HG03103 (cell line): ENCODE results near the gene API5.

ENCODE experiments used
- ATAC-seq: cut with Tn5 transposase; IDR thresholded peaks from one replicate; pipeline ENCODE4 v1.9.1; 2021; ENCODE audit warnings: low read depth; ENCODE audit not compliant: unreplicated experiment

API5 gene

DNA sequence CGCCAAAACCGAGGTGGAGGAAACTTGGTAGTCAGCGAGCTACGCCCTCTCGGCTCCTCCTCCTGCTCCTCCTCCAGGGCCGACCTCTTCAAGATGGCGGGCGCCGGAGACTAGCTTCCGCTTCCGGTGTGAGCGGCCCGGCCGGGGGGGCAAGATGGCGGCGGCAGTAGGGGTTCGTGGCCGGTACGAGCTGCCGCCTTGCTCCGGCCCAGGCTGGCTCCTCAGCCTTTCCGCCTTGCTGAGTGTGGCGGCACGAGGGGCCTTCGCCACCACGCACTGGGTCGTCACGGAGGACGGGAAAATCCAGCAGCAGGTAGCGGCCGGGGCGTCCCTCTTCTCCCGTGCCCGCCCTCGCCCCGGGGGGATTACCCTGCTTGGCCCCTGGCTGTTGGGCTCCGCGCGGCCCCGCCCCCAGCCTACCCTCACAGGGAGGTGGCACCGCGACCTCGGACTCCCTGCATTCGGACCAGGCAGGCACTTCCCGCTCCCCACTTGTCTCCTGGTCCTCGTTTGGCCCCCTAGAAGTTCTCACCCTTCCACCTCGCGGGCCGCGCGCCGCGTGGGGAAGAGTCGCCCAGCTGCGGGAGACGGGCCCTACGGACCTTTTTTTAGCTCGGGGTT is 47.1 kb downstream of the API5 start, which contains the start of gene TTC17:
TSS of gene TTC17 (plus strand) at position 120 of the 621 bp plus-strand sequence. CDS start at position 155, 35 bp downstream.
- ATAC-seq: peak; percentile 93

GRCh38 chr11:43359422-43359818 is 47.6 kb downstream of the API5 start:
- peak; percentile 36 for ATAC-seq

DNA sequence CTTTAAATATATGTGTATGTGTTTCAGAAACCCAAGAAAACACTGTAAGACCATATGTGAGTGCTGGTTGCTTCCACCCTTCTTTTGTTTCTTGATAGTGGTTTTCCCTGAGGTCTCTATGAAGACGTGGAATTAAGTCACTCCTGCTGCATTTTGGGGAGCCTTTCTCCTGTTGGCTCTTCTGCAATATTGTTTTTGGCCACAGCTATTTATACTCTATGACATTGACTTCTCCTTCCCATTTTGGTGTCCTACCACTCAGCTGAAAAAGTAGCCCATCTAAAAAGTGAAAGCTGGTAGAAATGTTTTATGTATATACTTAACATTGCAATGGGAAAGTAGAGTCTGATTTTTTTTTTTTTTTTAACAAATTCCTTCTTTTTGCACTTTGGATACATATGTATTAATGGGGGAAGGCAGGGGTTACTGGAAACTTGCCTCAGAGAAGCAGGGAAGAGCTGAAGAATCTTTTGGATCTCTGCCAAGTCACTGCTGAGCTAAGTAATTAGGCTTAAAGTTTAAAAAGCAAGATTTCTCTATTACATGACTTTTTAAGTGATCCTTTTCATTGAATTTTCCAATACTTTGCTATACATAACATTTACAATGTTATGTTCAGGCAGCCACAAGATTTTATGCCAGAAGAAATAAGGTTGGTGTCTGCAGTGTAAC is 48.7 kb downstream of the API5 start:
- no peak for ATAC-seq

GRCh38 chr11:43366677-43367076 is 54.9 kb downstream of the API5 start:
- no peak for ATAC-seq

- ATAC-seq: peak; percentile 46
Measured at GRCh38 chr11:43367382-43368178, 55.8 kb downstream of the API5 start.

GRCh38 chr11:43376065-43376464 is 64.3 kb downstream of the API5 start:
- ATAC-seq: no peak

- no peak for ATAC-seq
Measured at GRCh38 chr11:43376594-43376993, 64.8 kb downstream of the API5 start.

- ATAC-seq: no peak
Measured at GRCh38 chr11:43377389-43377788, 65.6 kb downstream of the API5 start.

- ATAC-seq: no peak
Measured at GRCh38 chr11:43378897-43379296, 67.1 kb downstream of the API5 start.

DNA sequence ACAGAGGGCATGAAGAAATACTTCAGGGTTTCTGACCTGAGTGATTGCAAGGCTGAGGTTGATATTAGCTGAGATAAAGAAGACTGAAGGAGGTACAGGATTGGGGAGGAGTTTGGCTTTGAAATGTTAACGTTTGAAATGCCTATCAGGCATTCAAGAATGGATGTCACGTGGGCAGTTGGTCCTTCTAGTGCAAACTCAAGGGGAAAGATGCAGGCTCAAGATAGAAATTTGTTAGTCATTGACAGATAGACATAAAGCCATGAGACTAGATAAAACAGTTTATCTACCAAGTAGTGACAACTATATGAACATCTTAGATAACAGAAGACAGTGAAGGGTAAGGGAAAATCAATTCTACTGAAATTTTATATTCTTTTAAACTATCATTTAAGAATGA is 70.0 kb downstream of the API5 start:
- no peak for ATAC-seq

- no peak for ATAC-seq
Measured at GRCh38 chr11:43382614-43383013, 70.8 kb downstream of the API5 start.

DNA sequence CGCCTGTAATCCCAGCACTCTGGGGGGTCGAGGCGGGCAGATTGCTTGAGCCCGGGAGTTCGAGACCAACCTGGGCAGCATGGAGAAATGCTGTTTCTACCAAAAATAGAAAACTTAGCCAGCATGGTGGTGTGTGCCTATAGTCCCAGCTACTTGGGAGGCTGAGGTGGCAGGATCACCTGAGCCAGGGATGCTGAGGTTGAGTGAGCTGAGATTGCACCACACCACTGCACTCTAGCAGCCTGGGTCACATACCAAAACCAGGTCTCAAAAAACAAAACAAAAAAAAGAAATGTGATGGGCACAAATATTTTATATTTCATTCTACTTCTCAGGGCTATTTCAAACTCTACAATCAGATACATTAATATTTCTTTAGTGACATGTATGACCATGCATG is 72.6 kb downstream of the API5 start:
- ATAC-seq: no peak

DNA sequence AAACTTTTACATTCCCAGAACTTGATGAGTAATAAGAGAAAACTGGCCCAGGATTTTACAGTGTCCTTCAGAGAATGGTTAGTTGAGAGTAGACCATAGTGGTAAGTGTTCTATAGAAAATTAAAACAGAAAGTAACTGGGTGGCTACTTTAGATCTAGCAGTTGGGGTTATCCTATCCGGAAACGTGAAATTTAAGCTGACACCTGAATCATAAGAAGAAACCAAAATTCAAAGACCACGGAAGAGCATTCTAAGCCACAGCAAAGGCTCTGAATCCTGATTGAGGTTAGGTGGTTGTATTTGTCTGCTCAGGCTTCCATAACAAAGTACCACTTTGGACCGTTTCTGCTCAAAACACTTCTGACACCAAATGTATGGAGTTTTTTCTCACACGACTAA is 80.9 kb downstream of the API5 start:
- no peak for ATAC-seq

DNA sequence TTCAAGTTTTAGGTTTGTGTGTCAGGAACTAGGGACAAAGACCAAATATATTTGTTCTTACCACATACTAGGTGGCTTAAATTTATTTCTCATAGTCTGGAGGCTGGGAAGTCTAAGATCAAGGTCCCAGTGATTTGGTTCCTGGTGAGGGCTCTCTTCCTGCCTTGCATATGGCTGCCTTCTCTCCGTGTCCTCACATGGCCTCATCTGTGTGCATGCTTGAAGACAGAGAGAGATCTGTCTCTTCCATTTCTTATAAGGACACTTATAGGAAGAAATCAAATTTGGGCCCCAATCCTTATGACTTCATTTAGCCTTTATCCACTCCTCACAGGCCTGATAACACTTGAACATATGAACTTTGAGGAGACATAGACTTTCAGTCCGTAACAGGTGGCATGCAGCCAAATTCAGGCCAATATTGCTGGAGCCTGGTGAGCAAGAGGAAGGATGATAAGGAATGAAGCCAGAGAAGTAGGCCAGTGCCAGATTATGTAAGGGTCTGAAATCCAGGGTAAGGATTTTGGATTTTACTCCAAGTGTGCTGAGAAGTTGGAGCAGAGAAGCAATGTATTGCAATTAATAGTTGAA is 82.1 kb downstream of the API5 start:
- no peak for ATAC-seq
